ENCODE data around the gene ASTN2.

- TF ChIP-seq NRF1 (conservative IDR thresholded peaks at IDR 0.05; ENCODE audit: low read depth, low read length) (no peak), PBX3 (IDR thresholded peaks at IDR 0.05; ENCODE audit: insufficient replicate concordance, low read depth, low read length) (no peak), REST (IDR thresholded peaks at IDR 0.05; ENCODE audit: low read depth, low read length) (no peak), TARDBP (IDR thresholded peaks at IDR 0.05; ENCODE audit: borderline replicate concordance) (no peak), POLR2A (IDR thresholded peaks at IDR 0.05; ENCODE audit: low read depth, low read length) (no peak), CTCF (IDR thresholded peaks at IDR 0.05 in 2 of 3, conservative IDR thresholded peaks at IDR 0.05 in 1 of 3; ENCODE audit: control insufficient read depth in 2 of 3, extremely low read depth in 1 of 3, insufficient read depth in 1 of 3, low read depth in 3 of 3, low read length in 3 of 3) (no peak), CBX5 (IDR thresholded peaks at IDR 0.05; ENCODE audit: low read depth) (no peak), EED (IDR thresholded peaks at IDR 0.05; ENCODE audit: low read depth) (no peak), JUND (IDR thresholded peaks at IDR 0.05; ENCODE audit: low read depth, low read length) (no peak), CREB1 (IDR thresholded peaks at IDR 0.05; ENCODE audit: low read depth) (no peak)
These were observed 934.2 kb downstream of the ASTN2 start for GRCh38 chr9:116480700-116481099.
